ENCODE measurements around the gene TRIM26.

The TRIM26 gene

DNA sequence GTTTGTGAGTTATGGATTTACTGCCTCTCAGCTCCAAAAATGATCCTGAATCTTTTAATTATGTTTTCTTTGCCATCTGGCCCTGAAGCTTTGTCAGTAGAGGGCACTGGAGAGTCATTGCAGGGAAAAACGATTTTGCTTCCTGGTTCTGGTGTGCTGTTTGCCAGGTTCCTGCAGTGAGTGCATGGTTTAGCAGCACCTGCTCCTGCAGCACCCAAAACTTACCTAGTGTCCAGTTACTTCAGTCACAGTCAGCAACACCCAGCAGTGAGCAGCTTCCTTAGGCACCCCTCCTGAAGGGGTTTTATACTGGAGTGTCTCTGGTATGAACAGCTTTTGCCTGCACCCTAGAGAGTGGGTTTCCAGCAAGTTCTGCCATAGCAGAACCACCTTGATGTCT, 6.0 kb upstream of the TRIM26 start:
- TF ChIP-seq CTCF (IDR thresholded peaks at IDR 0.05; ENCODE audit: borderline replicate concordance, control extremely low read depth, extremely low read depth, insufficient read depth, missing control alignments): peak; percentile 85
- in situ Hi-C loops (cut with MboI; ENCODE audit: low sequenced_read_pairs, unreplicated experiment): no loop called here
- peak; percentile 71 for DNase-seq (ENCODE audit: low spot score)

- in situ Hi-C loops (cut with MboI; ENCODE audit: low sequenced_read_pairs, unreplicated experiment): no loop called here
- TF ChIP-seq CTCF (IDR thresholded peaks at IDR 0.05; ENCODE audit: borderline replicate concordance, control extremely low read depth, extremely low read depth, insufficient read depth, missing control alignments): no peak
- DNase-seq (ENCODE audit: low spot score): no peak
Measured at GRCh38 chr6:30216096-30216495, 2.9 kb upstream of the TRIM26 start.

GRCh38 chr6:30214657-30214982, 1.4 kb upstream of the TRIM26 start:
- in situ Hi-C loops (cut with MboI; ENCODE audit: low sequenced_read_pairs, unreplicated experiment): no loop called here
- DNase-seq (ENCODE audit: low spot score): no peak
- no peak for TF ChIP-seq CTCF (IDR thresholded peaks at IDR 0.05; ENCODE audit: borderline replicate concordance, control extremely low read depth, extremely low read depth, insufficient read depth, missing control alignments)

DNA sequence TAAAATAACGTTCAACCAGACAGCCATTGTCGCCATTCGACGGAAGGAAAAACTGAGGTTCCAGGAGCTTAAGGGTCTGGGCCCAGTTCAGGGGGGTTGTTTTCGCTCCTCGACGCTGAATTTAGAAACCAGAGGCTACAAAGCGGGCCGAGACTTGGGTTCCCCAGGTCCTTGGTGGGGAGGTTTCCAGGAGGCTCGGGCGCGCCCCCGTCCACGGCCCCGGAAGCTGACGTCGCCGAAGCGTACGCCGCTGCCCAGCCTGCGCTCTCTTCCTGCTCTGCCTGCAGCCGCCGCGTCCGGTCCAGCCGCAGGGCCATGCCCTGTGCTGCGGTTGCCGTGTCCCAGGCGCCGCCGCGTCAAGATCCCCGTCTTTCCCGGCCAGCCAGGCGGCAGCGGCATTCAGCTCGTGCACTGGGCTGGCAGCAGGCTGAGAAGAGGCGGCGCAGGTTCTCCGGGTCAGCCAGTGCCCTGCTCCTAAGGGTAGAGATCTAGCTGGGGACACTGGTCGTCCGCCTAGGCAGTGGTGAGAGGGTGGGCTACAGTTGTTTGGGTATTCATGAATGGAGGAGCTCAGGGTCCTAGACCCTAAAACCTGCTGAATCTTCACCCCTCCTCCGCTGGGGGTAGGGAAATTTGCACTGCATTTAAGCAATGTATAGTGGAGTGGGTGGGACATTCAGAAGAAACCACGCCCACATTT, 901 bp upstream of the TRIM26 start:
- in situ Hi-C loops (cut with MboI; ENCODE audit: low sequenced_read_pairs, unreplicated experiment): no loop called here
- TF ChIP-seq CTCF (IDR thresholded peaks at IDR 0.05; ENCODE audit: borderline replicate concordance, control extremely low read depth, extremely low read depth, insufficient read depth, missing control alignments): no peak
- peak; percentile 85 for DNase-seq (ENCODE audit: low spot score)

DNA sequence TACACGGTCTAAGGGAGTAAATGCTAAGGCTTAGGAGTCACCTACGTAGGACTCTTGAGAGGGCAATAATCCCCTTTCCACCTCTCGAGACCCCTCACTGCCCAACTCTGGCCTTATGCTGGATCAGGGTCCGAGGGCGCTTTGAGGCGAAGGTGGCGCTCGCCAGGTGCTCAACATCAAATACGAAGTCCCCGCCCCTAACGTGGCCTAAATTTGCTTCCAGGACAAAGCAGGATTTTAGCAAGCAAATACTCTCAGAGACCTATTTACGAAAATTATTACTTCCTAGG, 406 bp upstream of the TRIM26 start:
- in situ Hi-C loops (cut with MboI; ENCODE audit: low sequenced_read_pairs, unreplicated experiment): no loop called here
- no peak for TF ChIP-seq CTCF (IDR thresholded peaks at IDR 0.05; ENCODE audit: borderline replicate concordance, control extremely low read depth, extremely low read depth, insufficient read depth, missing control alignments)
- DNase-seq (ENCODE audit: low spot score): no peak

DNA sequence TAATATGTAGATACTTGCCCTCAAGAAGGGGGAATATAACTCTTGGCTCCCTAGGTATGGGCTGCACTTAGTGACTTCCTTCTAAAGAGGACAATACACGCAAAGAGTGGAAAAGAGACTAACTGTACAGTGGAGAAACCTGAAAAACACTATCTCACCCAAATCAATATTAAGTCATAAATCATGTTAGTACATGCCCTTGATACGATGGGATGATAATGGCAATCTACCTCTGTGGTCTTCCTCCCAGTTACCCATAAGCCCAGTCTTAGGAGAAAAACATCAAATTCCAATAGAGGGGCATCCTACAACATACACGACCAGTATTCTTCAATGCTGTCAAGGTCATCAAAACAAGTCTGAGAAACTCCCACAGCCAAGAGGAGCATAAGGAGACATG, 1.3 kb downstream of the TRIM26 start:
- DNase-seq (ENCODE audit: low spot score): no peak
- in situ Hi-C loops (cut with MboI; ENCODE audit: low sequenced_read_pairs, unreplicated experiment): no loop called here
- TF ChIP-seq CTCF (IDR thresholded peaks at IDR 0.05; ENCODE audit: borderline replicate concordance, control extremely low read depth, extremely low read depth, insufficient read depth, missing control alignments): no peak

- DNase-seq (ENCODE audit: low spot score): no peak
Measured at GRCh38 chr6:30211306-30211705, 1.9 kb downstream of the TRIM26 start.

More at GRCh38 chr6:30211306-30211705, 1.9 kb downstream of the TRIM26 start:
- TF ChIP-seq CTCF (IDR thresholded peaks at IDR 0.05; ENCODE audit: borderline replicate concordance, control extremely low read depth, extremely low read depth, insufficient read depth, missing control alignments): no peak
- in situ Hi-C loops (cut with MboI; ENCODE audit: low sequenced_read_pairs, unreplicated experiment): no loop called here
